Keratinocyte (primary cell): Measurements from ENCODE around the gene GPR37L1. TPM values are rescaled to one million over a fixed set of nuclear protein-coding genes. Genes with fewer than 3 reads are reported as not detected.

ENCODE experiments used
- DNase-seq: peaks from one replicate; pipeline ENCODE4 v3.0.0-alpha.2; 2011; ENCODE audit warnings: low read depth, missing footprints, low spot score
- FAIRE-seq: peaks from 2 replicates; lab custom pipeline; 2011; peaks lifted over from hg19 to GRCh38; lab: Jason Lieb, UNC
- H2AFZ ChIP-seq: 2 replicates; pipeline ENCODE4 v1.6.0; 2012; ENCODE audit warnings: low read length, control low read depth, inconsistent platforms; ENCODE audit not compliant: control insufficient read depth
- H3K27ac ChIP-seq: 2 replicates; pipeline ENCODE4 v1.5.1; 2011; ENCODE audit warnings: low read length; ENCODE audit not compliant: control insufficient read depth, insufficient read depth
- H3K27me3 ChIP-seq: 3 replicates; pipeline ENCODE4 v1.6.0; 2011; ENCODE audit warnings: low read length; ENCODE audit not compliant: control insufficient read depth, insufficient read depth; ENCODE audit errors: extremely low read depth
- H3K36me3 ChIP-seq, 2 experiments: 2 replicates in 1 of 2; 3 replicates in 1 of 2; pipeline ENCODE4 v1.5.1; 2011; ENCODE audit warnings: low read length in 2 of 2, mild to moderate bottlenecking in 1 of 2; ENCODE audit not compliant: control insufficient read depth in 2 of 2, insufficient read depth in 2 of 2; ENCODE audit errors: extremely low read depth in 1 of 2
- H3K4me1 ChIP-seq: 3 replicates; pipeline ENCODE4 v1.5.1; 2011; ENCODE audit warnings: low read length; ENCODE audit not compliant: control insufficient read depth, insufficient read depth; ENCODE audit errors: extremely low read depth
- H3K4me2 ChIP-seq: 3 replicates; pipeline ENCODE4 v1.6.0; 2011; ENCODE audit warnings: low read depth, low read length; ENCODE audit not compliant: control insufficient read depth, insufficient read depth; ENCODE audit errors: extremely low read depth
- H3K4me3 ChIP-seq, 3 experiments: fragments of 200-600 bp in 1 of 3; sonication (generic) in 1 of 3; 2 replicates in 2 of 3; 3 replicates in 1 of 3; pipeline ENCODE4 v1.5.1; 2011 to 2016; ENCODE audit warnings: low read length in 3 of 3, mild to moderate bottlenecking in 3 of 3, control low read depth in 2 of 3, inconsistent platforms in 1 of 3, low read depth in 1 of 3, mixed read lengths in 1 of 3, mixed run types in 1 of 3, moderate library complexity in 1 of 3; ENCODE audit not compliant: control insufficient read depth in 2 of 3, insufficient read depth in 2 of 3; ENCODE audit errors: extremely low read depth in 1 of 3
- H3K79me2 ChIP-seq: 2 replicates; pipeline ENCODE4 v1.6.0; 2012; ENCODE audit warnings: low read length; ENCODE audit not compliant: control insufficient read depth, insufficient read depth
- H3K9ac ChIP-seq: 3 replicates; pipeline ENCODE4 v1.6.0; 2011; ENCODE audit warnings: low read length; ENCODE audit not compliant: control insufficient read depth, insufficient read depth; ENCODE audit errors: extremely low read depth
- H3K9me1 ChIP-seq: 3 replicates; pipeline ENCODE4 v1.6.0; 2011; ENCODE audit warnings: low read length; ENCODE audit not compliant: control insufficient read depth, insufficient read depth; ENCODE audit errors: extremely low read depth
- H3K9me3 ChIP-seq: 2 replicates; pipeline ENCODE4 v1.5.1; 2012; ENCODE audit warnings: low read depth, low read length; ENCODE audit not compliant: control insufficient read depth
- H4K20me1 ChIP-seq: 3 replicates; pipeline ENCODE4 v1.6.0; 2011; ENCODE audit warnings: low read length; ENCODE audit not compliant: control insufficient read depth, insufficient read depth; ENCODE audit errors: extremely low read depth
- CTCF ChIP-seq, 3 experiments: IDR thresholded peaks in 1 of 3; conservative IDR thresholded peaks in 1 of 3; optimal IDR thresholded peaks in 1 of 3; 2 replicates in 2 of 3; 3 replicates in 1 of 3; pipeline versions ENCODE3 to v1.5.1; 2011; ENCODE audit warnings: low read length in 3 of 3, mild to moderate bottlenecking in 3 of 3, moderate library complexity in 2 of 3, control low read depth in 1 of 3, inconsistent platforms in 1 of 3; ENCODE audit not compliant: insufficient read depth in 2 of 3; ENCODE audit errors: extremely low read depth in 1 of 3
- EZH2 ChIP-seq: IDR thresholded peaks from one replicate; pipeline ENCODE4 v1.6.1; 2012; ENCODE audit warnings: inconsistent platforms, mild to moderate bottlenecking, low read length, moderate library complexity
- dilution Hi-C: fragments of 300-500 bp; cut with MboI; formaldehyde crosslinking; loops from one replicate; pipeline ENCODE4 v1.7.0; 2020; ENCODE audit warnings: low sequenced_read_pairs; ENCODE audit not compliant: extremely low pct_ligation_motif_present
- polyA plus RNA-seq, 5 experiments: library from polyadenylated mRNA; depleted of rRNA in 3 of 5; stranded (reverse) in 3 of 5; stranded (forward) in 1 of 5; unstranded in 1 of 5; fragments of >200 nt; gene quantifications; 1 replicate in 1 of 5; 2 replicates in 3 of 5; 3 replicates in 1 of 5; pipeline versions ENCODE4 v1.2.1 to v1.2.3, GENCODE V29; 2011 to 2012; ENCODE audit warnings: missing spikeins in 2 of 5, low read depth in 1 of 5, low replicate concordance in 1 of 5

Gene GPR37L1
- polyA plus RNA-seq, 1 donor (not counting 4 experiments of a cell fraction or from before 2014, with no cell fraction given): not detected

- no peaks in the 10 kb centered on the region for H3K4me1 ChIP-seq
- H3K36me3 ChIP-seq: no peaks in the 10 kb centered on the region
- FAIRE-seq (no peak), DNase-seq (no peak)
- H3K9me3 ChIP-seq: no peaks in the 10 kb centered on the region
- H4K20me1 ChIP-seq: no peaks in the 10 kb centered on the region
- no peaks in the 10 kb centered on the region for H3K9me1 ChIP-seq
- H3K9ac ChIP-seq: no peak overlapping the region
- H3K4me3 ChIP-seq: no peak overlapping the region
- H3K4me2 ChIP-seq: no peak overlapping the region
- H3K27me3 ChIP-seq: no peaks in the 10 kb centered on the region
- no peak overlapping the region for H2AFZ ChIP-seq
- TF ChIP-seq CTCF (optimal IDR thresholded peaks at IDR 0.05 in 1 of 3, IDR thresholded peaks at IDR 0.05 in 1 of 3, conservative IDR thresholded peaks at IDR 0.05 in 1 of 3; ENCODE audit: extremely low read depth in 1 of 3, insufficient read depth in 2 of 3, low read length in 3 of 3) (no peak), EZH2 (no peak)
- H3K79me2 ChIP-seq: no peaks in the 10 kb centered on the region
- H3K27ac ChIP-seq: no peak overlapping the region
- dilution Hi-C loops: no loop called here
These were observed 1.7 kb upstream of the GPR37L1 start for GRCh38 chr1:202121006-202121405.

DNA sequence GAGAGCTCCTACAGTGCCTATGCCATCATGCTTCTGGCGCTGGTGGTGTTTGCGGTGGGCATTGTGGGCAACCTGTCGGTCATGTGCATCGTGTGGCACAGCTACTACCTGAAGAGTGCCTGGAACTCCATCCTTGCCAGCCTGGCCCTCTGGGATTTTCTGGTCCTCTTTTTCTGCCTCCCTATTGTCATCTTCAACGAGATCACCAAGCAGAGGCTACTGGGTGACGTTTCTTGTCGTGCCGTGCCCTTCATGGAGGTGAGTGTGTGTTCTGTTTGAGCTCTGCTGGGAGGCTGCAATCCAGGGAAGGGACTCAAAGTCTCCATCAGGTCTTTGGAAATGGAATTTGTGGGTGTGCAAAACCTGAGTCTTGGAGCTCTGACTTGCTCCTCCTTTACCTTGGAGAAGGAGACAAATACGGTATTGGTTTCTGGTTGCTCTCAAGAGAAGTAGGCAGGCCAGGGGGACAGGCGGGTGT, 658 bp downstream of the GPR37L1 start:
- Histone ChIP-seq H3K4me2 (no peak overlapping the region), H3K27ac (no peak overlapping the region)
- no peak for DNase-seq

More for the DNA sequence above, 658 bp downstream of the GPR37L1 start:
- Histone ChIP-seq H3K9ac (no peak overlapping the region), H3K4me1 (no peaks in the 10 kb centered on the region), H3K27me3 (no peaks in the 10 kb centered on the region), H3K9me1 (no peaks in the 10 kb centered on the region), H3K79me2 (no peaks in the 10 kb centered on the region), H3K4me3 (no peak overlapping the region), H3K36me3 (no peaks in the 10 kb centered on the region), H4K20me1 (no peaks in the 10 kb centered on the region), H3K9me3 (no peaks in the 10 kb centered on the region), H2AFZ (no peak overlapping the region)
- TF ChIP-seq CTCF (optimal IDR thresholded peaks at IDR 0.05 in 1 of 3, IDR thresholded peaks at IDR 0.05 in 1 of 3, conservative IDR thresholded peaks at IDR 0.05 in 1 of 3; ENCODE audit: extremely low read depth in 1 of 3, insufficient read depth in 2 of 3, low read length in 3 of 3): no peak
- TF ChIP-seq EZH2: no peak
- FAIRE-seq: no peak
- dilution Hi-C loops: no loop called here
